OCI-M2 (cell line): Measurements from ENCODE around the gene SELENON.
"Not testable (repeated sequence)": the region's sequence is repeated elsewhere in the genome, so short reads cannot be mapped to it uniquely, and the experiment has no call there.

Experiments
- DNase-seq: peaks from one replicate; lab custom pipeline; 2025; ENCODE audit not compliant: unreplicated experiment; lab: John Stamatoyannopoulos, UW

SELENON gene

DNA sequence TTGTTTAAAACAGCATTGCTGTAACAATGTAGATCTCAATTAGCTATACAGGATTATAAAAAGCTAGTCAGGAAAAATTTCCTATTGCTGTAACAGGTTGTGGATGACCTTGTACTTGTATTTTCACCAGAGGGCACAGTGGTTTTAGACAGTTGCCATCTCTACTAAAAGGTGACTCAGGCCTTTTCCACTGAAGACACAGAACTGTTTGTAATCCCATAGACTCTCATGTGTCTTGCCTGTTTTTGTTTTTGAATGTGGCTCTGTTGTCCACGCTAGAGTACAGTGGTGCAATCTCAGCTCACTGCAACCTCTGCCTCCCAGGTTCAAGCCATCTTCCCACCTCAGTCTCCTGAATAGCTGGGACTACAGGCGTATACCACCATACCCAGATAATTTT, 25.6 kb downstream of the SELENON start:
- DNase-seq = no peak

DNA sequence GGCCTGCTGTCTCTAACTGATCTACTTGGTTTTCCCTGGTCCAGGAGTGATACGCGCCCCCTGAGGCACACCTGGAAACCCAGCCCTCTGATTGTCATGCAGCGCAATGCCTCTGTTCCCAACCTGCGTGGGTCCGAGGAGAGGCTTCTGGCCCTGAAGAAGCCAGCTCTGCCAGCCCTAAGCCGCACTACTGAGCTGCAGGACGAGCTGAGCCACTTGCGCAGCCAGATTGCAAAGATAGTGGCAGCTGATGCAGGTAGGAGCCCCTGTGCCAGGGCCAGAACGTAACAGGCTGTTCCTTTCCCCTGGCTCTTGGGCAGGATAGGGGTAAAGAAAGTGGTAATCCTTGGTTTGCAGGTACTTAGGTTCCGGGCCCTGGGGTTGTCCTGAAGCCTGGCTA, 26.6 kb downstream of the SELENON start:
- no peak for DNase-seq

DNA sequence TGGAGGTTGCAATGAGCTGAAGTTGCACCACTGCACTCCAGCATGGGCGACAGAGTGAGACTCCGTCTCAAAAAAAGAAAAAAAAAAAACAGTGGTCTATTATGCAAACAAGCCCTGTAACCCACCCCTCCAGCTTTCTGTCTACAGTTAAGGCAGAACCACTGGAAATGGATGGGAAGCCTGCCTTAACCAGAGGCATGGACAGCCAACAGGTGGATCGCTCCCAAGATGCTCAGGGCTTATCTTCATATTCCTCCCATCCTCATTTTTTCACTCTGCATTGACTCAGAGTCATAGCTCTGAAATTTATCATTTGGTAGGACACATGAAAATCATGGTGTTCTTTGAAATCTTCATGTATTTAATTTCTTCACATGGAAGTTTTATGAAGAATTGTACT, 28.5 kb downstream of the SELENON start:
- DNase-seq = no peak

DNA sequence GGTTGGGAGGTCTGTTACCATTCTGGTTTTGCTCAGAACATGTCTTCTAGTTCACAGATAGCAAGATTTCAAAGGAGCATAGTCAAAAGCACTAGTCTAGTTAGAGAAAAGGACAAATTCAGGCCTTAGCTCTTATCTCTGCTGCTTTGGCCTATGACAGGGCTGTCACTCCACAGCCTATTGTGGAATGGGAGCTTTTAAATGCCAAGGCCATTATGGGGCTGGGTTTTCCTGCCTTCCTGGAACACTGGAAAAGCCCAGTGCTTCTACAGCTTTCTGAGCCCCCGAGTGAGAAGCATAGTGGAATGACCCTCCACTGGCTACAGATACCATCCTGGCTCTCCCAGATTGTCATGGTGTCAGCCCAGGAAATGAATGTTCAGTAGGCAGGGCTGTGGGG, 29.1 kb downstream of the SELENON start:
- no peak for DNase-seq

DNA sequence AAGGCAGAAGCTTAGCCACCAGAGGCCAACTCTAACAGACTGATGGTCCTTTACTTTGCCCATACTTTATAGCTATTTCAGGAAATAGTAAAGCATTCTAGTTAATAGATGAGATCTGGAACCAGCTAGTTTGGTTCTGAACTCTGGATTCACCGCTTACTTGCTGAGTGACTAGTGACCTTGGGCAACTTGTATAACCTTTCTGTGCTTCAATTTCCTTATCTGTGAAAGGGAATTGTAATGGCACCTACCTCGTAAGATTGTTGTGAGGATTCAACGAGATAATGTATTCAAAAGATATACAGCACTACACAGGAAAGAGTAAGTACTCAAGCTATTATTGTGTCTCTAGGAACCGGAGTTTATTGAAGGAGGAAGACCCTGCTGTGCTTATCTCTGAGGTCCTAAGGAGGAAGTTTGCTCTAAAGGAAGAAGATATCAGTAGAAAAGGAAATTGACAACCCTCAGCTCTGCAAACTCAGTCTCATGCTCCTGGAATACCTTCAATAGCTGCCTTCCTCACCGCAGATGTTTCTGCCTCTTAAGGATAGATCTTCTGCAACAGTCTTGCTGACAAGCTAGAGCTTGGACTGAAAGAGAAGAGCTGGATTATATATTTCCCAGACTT, 31.7 kb downstream of the SELENON start:
- no peak for DNase-seq

DNA sequence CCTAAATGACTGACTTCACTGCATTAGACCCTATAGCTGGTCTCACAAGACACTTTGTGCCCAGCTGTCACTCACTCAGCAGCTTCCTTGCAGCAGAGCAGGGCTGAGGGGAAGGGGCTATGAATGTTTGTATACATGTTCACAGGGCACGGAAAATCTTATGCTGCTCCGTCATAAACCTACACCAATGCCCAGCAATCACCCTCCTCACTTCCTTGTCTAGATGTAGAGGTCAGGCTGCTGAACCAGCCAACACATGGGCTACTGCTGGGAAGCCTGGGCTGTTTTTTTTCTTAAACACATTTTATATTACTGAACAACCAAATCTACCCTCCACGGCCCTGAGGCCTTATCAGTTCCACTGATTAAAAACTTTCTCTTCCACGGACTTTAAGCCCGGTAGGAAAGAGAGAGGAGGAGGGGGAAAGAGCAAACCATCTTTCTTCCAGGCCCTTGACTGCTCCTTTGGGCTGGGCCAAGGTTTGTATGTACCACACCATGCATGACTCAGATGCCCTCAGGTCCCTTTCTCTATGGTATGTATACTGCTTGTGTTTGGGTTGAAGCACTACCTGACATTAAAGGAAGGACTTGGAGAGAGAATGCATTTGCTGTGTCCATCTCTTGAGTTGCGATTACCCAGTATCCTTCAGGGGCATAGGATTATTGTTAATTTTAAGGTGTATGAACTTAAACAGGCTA, 32.5 kb downstream of the SELENON start:
- DNase-seq = no peak

DNA sequence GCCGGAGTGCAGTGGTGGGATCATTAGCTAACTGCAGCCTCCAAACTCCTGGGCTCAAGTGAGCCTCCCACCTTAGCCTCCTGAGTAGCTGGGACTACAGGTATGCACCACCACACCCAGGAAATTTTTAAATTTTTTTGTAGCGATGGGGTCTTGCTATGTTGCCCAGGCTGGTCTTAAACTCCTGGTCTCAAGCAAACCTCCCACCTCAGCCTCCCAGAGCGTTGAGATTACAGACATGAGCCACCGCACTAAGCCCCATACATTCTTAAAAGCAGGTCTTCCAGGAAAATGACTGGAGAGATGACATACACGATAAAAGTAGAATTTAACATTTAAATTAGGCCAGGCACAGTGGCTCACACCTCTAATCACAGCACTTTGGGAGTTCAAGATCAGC, 33.2 kb downstream of the SELENON start:
- DNase-seq = no peak

DNA sequence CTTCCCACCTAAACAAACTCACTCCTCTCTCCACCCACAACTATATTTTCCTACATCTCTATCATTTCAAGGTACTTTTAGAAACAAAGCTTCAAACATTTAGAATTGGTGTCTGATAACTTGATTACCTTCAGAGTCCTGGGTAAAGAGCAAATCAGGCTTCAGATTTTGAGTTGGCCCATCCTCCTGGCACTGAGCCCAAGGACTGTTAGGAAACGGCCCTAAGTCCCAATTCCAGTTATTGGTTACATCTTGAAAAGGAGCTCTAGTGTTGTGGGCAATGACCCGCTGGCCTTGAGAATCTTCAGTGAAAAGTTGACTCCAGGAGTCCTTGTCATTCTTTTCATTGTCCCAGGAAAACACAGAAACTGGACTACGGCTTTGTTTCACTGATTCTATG, 34.9 kb downstream of the SELENON start:
- no peak for DNase-seq

DNA sequence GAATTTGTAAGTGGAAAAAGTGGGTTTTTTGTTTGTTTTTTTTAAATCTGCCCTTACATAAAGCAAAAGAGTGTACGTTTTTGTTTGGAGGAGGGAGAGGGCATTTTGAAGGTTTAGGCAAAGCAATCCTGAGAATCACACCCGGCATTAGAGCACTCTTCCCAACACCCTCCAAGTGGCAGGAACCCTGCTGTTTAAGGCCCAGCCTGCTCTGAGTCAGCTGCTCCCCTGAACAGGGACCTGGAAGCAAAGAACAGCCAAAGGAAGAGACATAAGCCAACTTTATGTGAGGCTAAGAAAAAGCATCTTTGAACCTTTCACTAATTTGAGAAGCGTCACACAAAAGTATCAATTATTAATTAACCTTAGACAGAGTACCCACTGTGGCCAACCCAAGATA, 36.7 kb downstream of the SELENON start:
- no peak for DNase-seq

DNA sequence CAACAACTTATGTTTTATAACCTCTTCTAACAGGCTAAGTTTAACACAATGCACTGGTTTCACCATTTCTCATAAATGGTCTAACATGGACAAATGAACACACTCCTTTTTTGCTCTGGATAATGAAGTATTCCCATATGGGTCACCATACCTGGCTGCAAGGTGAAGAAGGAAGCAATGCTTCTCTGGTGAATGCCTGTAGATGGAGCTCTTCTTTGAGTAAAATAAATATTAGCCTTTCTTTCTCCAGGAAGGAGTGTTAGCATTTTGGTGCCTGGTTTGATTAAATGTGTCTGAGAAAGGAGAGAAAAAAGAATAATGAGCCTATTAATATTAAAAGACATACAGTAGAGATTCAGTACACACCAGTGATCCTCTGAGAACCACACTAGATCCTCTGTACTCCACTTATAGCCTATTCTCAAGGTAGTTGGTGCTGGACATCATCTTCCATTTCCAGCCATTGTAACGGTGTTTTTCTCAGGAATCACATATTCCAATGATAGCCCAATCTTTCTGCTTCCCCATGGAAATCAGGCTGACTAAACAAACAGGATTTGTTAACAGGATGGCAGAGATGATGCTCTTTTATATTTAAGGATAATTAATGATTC, 37.4 kb downstream of the SELENON start:
- DNase-seq = no peak

DNA sequence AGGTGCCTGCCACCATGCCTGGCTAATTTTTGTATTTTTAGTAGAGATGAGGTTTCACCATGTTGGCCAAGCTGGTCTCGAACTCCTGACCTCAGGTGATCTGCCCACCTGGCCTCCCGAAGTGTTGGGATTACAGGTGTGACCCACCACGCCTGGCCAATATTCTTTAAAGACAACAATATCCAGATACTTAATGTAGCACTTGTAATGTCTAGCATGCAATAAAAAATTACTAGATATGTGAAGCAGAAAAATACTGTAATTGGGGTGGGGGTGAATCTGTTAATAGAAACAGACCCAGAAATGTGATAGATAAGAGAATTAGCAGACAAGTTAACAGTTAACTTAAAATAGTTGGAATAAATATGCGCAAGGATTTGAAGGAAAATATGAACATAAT, 39.8 kb downstream of the SELENON start:
- DNase-seq = not testable (repeated sequence)

DNA sequence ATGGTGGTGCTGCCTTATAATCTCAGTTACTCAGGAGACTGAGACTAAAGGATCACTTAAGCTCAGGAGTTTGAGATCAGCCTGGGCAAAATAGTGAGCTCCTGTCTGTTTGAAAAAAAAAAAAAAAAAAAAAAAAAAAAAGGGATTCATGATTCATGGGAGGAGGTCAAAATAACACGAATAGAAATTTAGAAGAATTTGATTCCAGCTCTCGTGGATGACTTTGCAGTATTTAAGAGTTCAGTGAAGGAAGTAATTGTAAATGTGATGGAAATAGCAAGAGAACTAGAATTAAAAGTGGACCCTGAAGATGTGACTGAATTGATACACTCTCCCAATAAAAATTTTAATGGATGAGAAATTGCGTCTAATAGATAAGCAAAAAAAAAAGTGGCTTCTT, 43.5 kb downstream of the SELENON start:
- DNase-seq = no peak

DNA sequence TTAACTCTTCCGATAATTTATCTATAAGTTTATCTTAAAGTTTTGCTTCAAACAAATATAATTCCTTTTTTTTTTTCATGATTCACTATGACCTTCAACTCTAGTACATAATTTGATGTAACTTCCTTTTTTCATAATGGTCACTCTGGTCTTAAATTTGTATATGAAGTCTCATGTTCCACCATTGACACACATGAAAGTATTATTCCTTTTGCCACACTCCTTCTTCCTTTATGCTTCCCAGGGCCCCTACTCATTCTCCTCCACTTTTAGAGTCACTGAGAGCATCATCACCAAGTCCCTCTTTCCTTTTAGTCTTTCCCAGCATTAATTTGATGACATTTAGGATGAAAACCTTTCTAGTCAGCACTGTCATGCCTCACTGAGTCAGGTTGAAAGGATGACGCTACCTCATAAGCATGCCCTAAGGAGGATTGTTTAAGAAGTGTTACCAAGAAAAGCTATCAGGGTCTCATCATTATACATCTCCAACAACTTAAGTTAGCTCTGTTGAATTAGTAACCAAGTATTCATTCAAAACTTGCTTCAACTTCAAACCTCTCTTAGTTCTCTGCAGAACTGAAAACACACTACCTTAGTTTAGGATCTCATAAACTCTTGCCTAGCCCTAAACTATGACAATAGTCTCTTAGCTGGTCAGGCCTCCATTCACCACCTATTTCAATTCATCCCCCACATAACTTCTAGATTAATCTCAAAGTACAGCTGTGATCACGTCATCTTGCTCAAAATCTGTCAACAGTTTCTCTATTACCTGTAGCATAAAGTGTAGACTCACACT, 44.7 kb downstream of the SELENON start:
- DNase-seq = no peak

DNA sequence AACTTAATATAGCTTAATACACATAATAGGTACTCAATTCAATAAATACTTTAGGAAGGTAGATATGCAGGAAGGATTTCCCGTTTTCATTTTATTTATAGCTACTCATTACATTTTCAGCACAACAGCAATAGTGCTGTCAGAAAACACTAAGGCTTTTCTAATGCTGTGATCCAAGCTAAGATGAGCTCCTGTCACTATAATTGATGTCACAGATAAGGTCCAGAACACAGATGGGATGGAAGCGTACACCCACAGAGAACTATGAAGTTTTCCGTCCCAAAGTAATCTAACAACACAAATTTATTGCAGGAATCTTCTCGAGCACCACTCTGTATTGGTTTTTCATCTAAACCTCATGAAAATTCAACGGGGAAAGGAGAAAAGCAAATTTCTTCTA, 45.7 kb downstream of the SELENON start:
- DNase-seq = no peak

DNA sequence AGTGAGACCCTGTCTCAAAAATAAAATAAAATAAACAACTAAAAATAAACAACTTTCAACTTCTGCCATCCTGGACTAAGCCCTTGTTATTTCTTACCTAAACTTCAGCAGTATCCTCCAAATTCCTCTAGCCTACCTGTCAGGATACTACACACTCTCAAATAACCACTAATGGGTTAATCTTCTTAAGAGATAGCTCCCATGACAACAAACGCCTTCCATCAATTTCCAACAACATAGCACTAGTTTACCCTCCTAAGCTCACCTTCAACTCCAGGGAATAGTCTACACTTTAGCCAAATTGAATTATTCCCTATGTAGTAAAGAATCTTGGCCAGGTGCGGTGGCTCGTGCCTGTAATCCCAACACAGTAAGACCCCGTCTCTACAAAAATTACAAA, 47.9 kb downstream of the SELENON start:
- no peak for DNase-seq

DNA sequence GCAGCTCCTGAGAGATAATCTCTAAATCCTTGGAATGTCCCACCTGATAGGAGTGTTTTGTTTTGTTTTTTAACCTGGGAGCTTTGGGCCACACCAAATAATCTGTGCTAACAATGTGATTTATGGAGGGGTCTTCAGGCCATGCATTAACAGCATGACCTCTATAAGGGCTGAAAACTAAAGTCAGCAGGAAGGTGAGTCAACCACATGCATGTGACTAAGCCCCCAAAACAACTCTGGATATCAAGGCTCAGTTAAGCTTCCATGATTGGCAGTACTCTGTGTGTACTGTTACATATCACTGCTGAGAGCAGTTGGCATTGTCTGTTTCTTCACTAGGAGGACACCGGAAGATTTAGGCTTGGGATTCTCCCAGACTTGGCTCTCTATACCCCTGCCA, 48.5 kb downstream of the SELENON start:
- no peak for DNase-seq

DNA sequence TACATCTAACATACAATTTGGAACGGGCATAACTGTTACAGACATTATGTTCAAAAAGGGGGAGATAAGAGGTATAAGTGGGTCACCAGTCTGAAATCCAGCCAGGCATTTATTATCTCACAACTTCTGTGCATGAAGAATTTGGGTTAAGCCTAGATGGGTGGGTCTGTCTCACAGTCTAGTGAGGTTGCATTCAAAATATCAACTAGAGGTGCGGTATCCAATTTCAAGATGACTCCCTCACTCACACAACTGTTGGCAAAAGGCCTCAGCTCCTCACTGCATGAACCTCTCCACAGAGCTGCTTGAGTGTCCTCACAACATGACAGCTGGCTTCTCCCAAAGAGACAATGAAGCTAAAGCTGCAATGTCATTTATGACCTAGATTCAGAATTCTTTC, 54.6 kb downstream of the SELENON start:
- DNase-seq = no peak

DNA sequence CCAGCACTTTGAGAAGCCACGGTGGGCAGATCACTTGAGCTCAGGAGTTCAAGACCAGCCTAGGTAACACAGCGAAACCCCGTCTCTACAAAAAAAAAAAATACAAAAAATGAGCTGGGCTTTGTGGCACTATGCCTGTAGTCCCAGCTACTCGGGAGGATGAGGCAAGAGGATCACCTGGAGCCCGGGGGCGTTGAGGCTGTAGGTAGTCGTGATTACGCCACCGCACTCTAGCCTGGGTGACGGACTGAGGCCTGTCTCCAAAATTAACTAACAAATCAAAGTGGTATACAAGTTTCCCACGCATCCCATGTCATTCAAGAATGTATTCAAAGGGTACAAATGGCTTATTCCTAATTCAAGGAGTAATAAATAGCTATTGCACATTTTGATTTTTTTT, 56.9 kb downstream of the SELENON start:
- DNase-seq = no peak

DNA sequence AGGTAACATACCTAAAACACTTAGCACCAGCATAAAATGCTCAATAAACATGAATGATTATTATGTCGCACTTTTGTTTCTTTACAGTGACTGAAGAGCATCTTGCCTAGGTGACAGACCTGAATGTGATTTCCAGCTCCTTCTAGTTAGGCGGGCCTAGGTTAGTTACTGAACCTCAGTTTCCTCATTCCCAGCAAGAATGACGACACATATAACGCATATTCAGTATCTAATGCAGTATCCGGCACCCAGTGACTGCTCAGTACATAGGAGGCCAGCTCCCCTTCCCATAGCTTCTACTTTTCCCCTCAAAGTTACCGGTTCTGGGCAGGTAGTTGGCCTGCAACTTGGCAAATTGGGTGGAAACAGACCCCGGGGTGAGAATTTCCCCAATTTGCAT, 58.5 kb downstream of the SELENON start:
- DNase-seq = no peak

DNA sequence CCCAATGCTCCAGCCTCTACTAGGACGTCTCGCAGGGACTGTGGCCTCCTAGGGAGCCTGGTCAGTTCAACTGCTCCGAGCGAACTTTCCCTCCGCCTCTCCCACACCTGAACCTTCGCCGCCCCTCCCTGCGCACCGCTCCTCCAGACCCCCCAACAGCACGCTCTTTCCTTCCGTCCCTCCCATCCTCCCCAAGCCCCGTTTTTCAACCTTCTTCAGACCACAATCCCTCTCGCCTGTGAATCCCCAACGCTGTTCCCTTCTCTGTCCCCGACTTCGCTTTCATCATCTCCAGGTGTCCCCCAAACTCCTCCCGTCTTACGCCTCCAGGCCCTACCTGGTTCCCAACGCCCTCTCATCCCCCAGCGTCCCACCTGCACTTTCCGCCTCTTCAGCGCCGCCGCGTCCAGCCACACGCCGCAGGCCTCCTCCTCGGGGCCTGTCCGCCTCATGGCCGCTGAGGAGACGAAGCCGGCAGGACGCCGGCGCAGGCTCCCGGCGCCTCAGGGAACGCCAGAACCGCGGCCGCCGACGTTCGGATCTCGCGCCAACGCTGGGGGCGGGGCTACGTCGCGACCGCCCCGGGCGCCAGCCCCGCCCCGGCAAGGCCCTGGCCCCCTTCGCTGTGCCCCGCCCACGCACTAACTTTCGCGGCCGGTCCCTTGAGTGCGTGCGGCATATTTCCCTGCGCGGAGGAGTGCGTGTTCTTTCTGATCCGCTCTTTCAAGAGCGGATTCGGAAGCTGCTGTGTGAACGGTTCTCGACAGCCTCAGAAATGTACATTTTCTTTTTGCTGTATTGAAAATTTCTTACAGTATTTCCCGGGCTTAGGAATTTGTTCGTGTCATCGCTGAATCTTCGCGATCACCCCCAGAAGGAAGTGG, 59.2 kb downstream of the SELENON start, which contains the start of gene AUNIP:
TSS of gene AUNIP (minus strand) at position 552 of the 884 bp plus-strand sequence. CDS start at position 452, 100 bp downstream.
- DNase-seq = peak; percentile 78
